Measurements from ENCODE around the gene ERN1.
A peak's percentile ranks its signal among the peaks of the same experiment; 100 is the strongest.
"Not testable (repeated sequence)": the region's sequence is repeated elsewhere in the genome, so short reads cannot be mapped to it uniquely, and the experiment has no call there.

Gene ERN1

DNA sequence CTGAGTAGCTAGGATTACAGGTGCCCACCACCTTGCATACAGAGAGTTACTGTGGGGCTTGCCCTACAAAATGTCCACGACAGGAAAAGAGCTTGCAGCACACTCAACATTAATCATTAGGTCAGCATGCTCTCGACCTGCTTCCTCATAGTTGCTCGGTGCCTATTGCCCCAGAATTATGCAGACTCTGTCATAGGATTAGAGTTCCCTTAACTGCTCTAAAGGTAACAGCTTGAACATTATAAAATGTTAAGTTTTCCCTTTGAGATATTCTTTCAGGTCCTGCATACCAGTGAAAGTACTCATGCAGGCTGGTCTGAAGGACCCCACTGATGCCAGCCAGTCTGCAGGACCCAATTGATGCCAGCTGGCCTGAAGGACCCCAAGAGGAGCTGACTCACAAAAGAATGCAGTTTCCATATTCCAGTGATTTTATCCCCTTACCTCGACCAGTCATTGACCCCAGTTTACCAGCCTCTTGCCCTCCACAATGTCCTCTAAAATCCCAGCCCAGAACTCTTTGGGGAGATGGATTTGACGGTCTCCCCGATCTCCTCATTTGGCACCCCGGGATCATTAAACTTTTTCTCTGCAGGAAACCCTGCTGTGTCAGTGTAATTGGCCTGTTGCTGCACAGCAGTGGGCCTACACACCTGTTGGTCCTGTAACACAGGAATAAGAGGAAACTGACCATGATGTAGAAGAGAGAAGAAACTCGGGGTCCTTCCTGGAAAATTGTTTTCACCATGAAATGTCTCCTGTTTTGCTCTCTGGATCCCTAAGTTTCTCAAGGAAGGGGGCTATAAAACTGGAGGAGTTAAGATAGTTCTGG lies 120.2 kb downstream of the ERN1 start:
- Mint-ChIP-seq H3K4me3 (no peak overlapping the region), H3K9me3 (no peaks in the 10 kb centered on the region), H3K27ac (no peak overlapping the region), H3K36me3 (ENCODE audit: low read depth) (no peaks in the 10 kb centered on the region), H3K4me1 (peaks cover 16% of the 10 kb centered on the region), H3K27me3 (ENCODE audit: low read depth) (peaks cover 6% of the 10 kb centered on the region)
- no peak for TF ChIP-seq CTCF (IDR thresholded peaks at IDR 0.05; ENCODE audit: unreplicated experiment in 3 of 3)

DNA sequence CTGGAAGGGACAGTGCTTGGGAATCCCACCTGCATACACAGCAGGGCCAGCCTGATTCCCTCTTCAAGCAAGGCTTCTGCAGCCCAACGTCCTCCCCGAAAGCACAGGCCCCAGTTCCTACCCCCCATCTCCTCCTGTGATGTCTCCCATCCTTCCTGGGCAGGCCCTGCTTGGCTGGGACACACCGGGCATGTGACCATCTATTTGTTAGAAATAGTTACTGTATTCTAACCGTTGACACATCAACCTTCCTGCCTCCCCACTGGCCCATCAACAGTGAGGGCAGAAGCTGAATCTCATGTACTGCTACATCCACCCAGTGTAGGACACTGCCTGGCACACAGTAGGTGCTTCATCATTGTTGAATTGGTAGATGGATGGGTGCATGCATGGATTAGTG lies 121.1 kb downstream of the ERN1 start:
- Mint-ChIP-seq H3K36me3 (ENCODE audit: low read depth) (no peaks in the 10 kb centered on the region), H3K4me3 (no peak overlapping the region), H3K27me3 (ENCODE audit: low read depth) (peaks cover 6% of the 10 kb centered on the region), H3K4me1 (peaks cover 16% of the 10 kb centered on the region), H3K9me3 (no peaks in the 10 kb centered on the region), H3K27ac (no peak overlapping the region)
- no peak for TF ChIP-seq CTCF (IDR thresholded peaks at IDR 0.05; ENCODE audit: unreplicated experiment in 3 of 3)

GRCh38 chr17:64008346-64008745 lies 121.6 kb downstream of the ERN1 start:
- TF ChIP-seq CTCF (IDR thresholded peaks at IDR 0.05; ENCODE audit: unreplicated experiment in 3 of 3): no peak
- Mint-ChIP-seq H3K4me3 (no peak overlapping the region), H3K27ac (no peak overlapping the region), H3K4me1 (peaks cover 16% of the 10 kb centered on the region), H3K27me3 (ENCODE audit: low read depth) (peaks cover 6% of the 10 kb centered on the region), H3K36me3 (ENCODE audit: low read depth) (no peaks in the 10 kb centered on the region), H3K9me3 (no peaks in the 10 kb centered on the region)

DNA sequence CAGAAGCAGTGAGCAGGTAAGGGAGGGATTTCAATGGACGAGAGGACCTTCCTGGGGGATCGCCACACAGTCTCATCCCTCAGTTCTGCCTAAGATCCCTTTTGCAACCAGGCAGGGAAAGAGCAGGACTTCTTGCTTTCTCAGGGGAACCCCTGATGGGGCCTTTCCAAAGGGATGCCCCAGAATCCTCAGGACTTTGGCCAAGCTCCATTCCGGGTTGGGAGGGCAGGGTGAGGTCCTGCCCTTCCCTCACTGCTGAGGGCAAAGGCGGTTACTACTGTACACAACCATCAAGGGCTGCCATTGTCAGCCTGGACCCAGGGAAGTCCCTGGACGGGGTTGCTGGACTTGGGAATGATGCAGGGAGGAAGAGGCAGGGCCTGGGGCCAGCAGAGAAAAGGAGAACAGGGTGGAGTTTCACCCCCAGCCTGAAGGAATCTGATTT lies 122.1 kb downstream of the ERN1 start:
- peaks cover 16% of the 10 kb centered on the region for H3K4me1 Mint-ChIP-seq
- H3K4me3 Mint-ChIP-seq: no peak overlapping the region
- H3K27me3 Mint-ChIP-seq (ENCODE audit: low read depth): peaks cover 6% of the 10 kb centered on the region
- H3K36me3 Mint-ChIP-seq (ENCODE audit: low read depth): no peaks in the 10 kb centered on the region
- no peak for TF ChIP-seq CTCF (IDR thresholded peaks at IDR 0.05; ENCODE audit: unreplicated experiment in 3 of 3)
- peak overlapping the region in 1 of 3 experiments; percentile 51 for H3K27ac Mint-ChIP-seq
- H3K9me3 Mint-ChIP-seq: no peaks in the 10 kb centered on the region

- H3K9me3 Mint-ChIP-seq; H3K4me3 Mint-ChIP-seq; H3K36me3 Mint-ChIP-seq (ENCODE audit: low read depth); H3K27me3 Mint-ChIP-seq (ENCODE audit: low read depth): not testable (repeated sequence)
- H3K4me1 Mint-ChIP-seq: peaks cover 16% of the 10 kb centered on the region
- peak overlapping the region in 1 of 3 experiments; percentile 51 for H3K27ac Mint-ChIP-seq
Measured at GRCh38 chr17:64007089-64007837, 122.7 kb downstream of the ERN1 start.

DNA sequence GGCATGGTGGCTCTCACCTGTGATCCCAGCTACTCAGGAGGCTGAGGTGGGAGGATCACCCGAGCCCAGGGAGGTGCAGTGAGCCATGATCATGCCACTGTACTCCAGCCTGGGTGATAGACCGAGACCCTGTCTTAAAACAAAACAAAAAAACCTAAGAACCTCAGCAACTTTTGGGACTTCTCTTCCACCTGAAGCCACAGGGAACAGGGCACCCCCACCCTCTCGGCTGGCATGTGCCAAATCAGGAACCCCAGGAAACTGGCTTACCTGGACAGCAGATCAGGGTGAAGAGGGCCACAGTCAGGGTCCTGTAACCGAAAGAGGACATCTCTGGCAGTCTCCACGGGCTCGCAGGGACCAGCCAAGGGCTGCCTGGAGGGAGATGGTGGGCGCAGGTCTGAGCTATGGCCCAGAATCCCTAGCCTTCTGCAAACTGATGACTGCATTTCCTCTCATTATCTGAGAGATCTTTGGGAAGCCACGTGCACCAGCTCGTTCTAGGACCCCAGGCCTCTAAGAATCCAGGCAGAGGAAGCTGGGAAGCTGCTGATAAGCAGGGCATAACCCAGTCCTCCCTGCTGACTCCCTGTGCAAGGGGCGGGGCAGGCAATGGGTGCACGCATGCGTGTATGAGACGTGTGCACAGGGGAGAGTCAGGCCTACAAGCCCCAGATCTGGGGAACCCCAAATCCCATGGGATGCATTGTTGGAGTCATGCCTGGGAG lies 123.4 kb downstream of the ERN1 start:
- no peak for TF ChIP-seq CTCF (IDR thresholded peaks at IDR 0.05; ENCODE audit: unreplicated experiment in 3 of 3)
- Mint-ChIP-seq H3K4me1 (peaks cover 16% of the 10 kb centered on the region), H3K27me3 (ENCODE audit: low read depth) (peaks cover 6% of the 10 kb centered on the region), H3K9me3 (no peaks in the 10 kb centered on the region), H3K27ac (no peak overlapping the region), H3K4me3 (no peak overlapping the region), H3K36me3 (ENCODE audit: low read depth) (no peaks in the 10 kb centered on the region)

Measured in nephron (organoid).